AG04449 (cell line): ENCODE measurements around the gene CSGALNACT2.

Source experiments
- CTCF ChIA-PET: fragments of 350-600 bp; formaldehyde crosslinking; extraction: SDS; loops from one replicate; lab custom pipeline; 2021; ENCODE audit warnings: antibody characterized with exemption; lab: Yijun Ruan, JAX
- POLR2A ChIA-PET: fragments of 400-600, 350-600 bp; formaldehyde crosslinking; extraction: SDS; loops from one replicate; lab custom pipeline; 2020; ENCODE audit warnings: antibody characterized with exemption, inconsistent platforms; lab: Yijun Ruan, JAX
- DNase-seq: peaks from one replicate; pipeline ENCODE4 v3.0.0-alpha.2; 2010; ENCODE audit warnings: low read depth, low spot score
- H3K4me3 ChIP-seq: 2 replicates; pipeline ENCODE4 v1.5.1; 2011; ENCODE audit warnings: low read depth, mild to moderate bottlenecking, control low read depth, low read length
- TF ChIP-seq, protein P1 (sequence below): IDR thresholded peaks from one replicate; pipeline ENCODE4 v1.5.1; 2011; ENCODE audit warnings: mild to moderate bottlenecking, moderate library complexity, low read length, control low read depth, inconsistent platforms; ENCODE audit not compliant: insufficient read depth; ENCODE audit errors: missing control alignments

The CSGALNACT2 gene

DNA sequence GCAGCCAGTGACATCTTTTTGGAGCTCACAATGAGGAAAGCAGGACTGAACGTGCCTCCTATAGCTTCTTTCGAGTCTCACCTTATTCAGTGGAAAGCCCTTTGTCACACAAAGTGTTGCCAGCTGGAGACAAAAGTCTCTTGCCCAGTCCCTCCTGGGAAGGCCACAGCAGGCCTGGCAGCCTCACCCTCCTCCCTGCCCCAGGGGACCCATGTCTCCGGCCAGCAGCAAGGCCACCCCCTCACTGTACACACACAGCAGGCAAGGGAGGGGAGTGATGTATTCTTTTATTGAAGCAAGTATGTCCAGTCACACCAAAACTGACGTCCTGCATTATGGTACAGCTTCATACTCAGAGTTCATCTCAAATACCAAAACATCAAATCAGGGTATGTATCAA is 56.0 kb downstream of the CSGALNACT2 start:
- ChIA-PET CTCF (interaction anchor here (7.3 kb wide), 1 partner anchor 9 kb away, joined by 83 read pairs; no protein-coding TSS in a partner anchor), POLR2A (no interaction called here)
- H3K4me3 ChIP-seq = no peak overlapping the region
- no peak for DNase-seq
- TF ChIP-seq, protein P1, sequence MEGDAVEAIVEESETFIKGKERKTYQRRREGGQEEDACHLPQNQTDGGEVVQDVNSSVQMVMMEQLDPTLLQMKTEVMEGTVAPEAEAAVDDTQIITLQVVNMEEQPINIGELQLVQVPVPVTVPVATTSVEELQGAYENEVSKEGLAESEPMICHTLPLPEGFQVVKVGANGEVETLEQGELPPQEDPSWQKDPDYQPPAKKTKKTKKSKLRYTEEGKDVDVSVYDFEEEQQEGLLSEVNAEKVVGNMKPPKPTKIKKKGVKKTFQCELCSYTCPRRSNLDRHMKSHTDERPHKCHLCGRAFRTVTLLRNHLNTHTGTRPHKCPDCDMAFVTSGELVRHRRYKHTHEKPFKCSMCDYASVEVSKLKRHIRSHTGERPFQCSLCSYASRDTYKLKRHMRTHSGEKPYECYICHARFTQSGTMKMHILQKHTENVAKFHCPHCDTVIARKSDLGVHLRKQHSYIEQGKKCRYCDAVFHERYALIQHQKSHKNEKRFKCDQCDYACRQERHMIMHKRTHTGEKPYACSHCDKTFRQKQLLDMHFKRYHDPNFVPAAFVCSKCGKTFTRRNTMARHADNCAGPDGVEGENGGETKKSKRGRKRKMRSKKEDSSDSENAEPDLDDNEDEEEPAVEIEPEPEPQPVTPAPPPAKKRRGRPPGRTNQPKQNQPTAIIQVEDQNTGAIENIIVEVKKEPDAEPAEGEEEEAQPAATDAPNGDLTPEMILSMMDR = no peak

DNA sequence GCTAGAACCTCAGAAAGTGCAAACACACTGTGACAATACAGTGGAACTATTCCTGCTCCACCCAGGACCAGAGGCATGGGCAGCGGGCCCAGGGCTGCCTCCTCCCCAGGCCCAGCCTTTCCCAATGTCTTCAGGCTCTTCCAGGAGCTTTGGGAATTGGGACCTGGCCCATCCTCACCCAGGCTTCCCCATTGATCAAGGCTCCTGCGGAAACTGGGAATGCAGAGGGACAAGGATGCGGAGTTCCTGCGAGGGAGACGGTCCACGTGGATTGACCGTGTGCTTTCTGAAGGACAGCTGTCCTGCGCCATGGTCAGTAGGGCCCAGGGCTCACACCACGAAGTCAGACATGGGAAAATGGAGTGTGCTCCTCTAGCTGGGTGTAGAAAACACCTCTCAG is 56.6 kb downstream of the CSGALNACT2 start:
- ChIA-PET POLR2A (no interaction called here), CTCF (interaction anchor here (7.3 kb wide), 1 partner anchor 9 kb away, joined by 83 read pairs; no protein-coding TSS in a partner anchor)
- TF ChIP-seq, protein P1 = no peak
- DNase-seq = no peak
- H3K4me3 ChIP-seq = no peak overlapping the region

DNA sequence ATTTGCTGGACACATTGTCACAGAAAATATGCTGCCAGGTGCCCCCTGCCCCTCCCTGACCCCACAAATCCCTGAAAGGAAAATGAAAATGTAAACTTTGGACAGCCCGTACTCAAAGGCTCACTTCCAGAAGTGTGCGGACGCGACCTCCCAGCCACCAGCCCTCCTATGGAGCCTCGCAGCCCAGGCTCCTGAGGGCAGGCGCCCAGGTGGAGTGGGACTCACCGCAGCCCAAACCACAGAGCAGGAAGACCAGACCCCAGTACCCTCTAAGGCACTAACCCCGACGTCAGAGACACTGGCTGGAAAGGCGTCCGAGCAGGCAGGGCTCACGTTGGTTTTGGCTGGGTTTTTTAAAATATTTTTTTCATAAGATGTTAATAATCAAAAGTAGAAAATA is 57.3 kb downstream of the CSGALNACT2 start:
- POLR2A ChIA-PET = no interaction called here
- TF ChIP-seq, protein P1 = no peak
- CTCF ChIA-PET = interaction anchor here (7.3 kb wide), 1 partner anchor 8 kb away, joined by 83 read pairs; no protein-coding TSS in a partner anchor
- no peak for DNase-seq
- no peak overlapping the region for H3K4me3 ChIP-seq

DNA sequence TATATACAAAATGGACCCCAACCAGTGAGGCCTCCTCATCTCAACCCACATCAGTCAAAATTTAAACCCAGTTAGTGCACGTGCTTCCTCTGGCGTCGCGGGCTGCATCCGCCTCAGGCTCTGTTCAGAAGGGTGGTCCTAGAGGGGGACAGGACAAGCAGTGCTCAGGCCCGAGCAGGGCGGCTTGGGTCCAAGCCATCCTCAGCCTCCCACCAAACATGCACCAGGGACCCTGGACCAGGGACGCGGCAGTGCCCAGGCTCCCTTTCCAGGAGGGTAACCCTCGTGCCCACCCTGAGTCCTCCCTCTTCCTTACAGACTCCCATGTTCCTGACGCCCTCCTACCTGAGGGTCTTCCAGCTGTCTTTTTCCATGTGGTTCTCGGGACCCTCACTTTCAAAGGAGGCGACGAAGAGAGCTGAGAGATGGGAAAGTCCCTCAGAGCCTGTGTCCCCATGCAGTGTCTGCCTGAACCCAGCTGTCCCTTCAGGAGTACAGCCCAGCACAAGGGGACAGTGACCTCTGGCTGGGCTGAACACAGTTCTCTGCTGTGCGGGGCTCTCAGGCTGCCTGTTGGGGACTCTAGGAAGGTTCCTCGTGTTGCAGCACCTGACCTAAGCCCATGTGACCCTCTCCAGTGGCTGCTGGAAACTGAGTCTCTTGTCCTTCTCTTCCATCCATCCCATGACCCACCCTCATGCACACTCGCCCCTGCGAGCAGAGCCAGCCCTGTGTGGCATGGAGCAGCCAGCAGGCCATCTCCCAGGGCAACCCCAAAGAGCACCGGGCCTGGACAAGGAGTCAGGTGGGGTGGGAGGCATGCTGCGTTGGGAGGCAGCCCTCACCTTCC is 58.1 kb downstream of the CSGALNACT2 start:
- TF ChIP-seq, protein P1 = no peak
- no peak for DNase-seq
- POLR2A ChIA-PET = no interaction called here
- H3K4me3 ChIP-seq = no peak overlapping the region
- CTCF ChIA-PET = no interaction called here

DNA sequence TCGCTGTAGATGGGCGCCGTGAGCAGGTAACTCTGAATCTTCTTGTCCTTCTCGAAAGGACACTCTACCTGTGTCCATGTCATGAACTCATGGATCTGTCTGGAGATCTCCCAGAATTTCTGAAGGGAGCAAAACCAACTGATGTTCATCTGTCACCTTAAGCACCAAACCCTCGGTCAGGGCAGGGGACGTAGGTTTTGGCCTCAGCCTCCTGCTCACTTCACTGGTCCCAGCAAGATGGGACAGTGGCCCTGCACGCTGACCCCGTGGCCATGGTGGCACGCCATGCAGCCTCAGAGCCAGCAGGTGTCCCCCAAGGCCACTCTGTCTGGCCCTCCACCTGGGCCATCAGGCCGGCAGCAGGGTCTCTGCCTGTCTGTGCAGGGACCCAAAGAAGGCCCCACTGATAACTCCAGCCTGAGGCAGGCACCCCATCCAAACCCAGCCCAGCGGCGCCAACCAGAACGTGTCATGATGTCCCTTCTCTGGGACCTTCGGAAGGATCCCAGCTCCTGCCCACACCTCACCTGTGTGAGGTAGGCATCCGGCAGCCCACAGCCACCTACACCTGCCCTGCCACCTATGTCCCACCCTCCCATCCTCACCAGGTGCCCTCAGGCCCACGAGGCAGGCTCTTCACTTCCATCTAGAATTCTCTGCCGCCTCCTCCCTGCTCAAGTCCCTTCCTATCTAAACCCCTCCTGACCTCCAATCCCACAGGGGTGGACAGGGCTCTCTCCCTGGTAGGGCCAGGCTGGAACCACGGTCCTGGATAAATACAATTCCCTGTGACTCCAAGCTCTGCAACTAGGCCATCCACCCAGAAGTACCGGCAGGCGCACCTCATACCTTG is 59.0 kb downstream of the CSGALNACT2 start:
- H3K4me3 ChIP-seq = no peak overlapping the region
- CTCF ChIA-PET = no interaction called here
- POLR2A ChIA-PET = no interaction called here
- TF ChIP-seq, protein P1 = no peak
- DNase-seq = no peak
